DOHH2 (cell line): Measurements from ENCODE around the gene SPSB1.

Experiments used
- H3F3A ChIP-seq: fragments of 200-600 bp; sonication (generic), shearing (Covaris generic); 2 replicates; pipeline ENCODE4 v1.6.0; 2016; ENCODE audit warnings: antibody characterized with exemption, mild to moderate bottlenecking; ENCODE audit not compliant: control insufficient read depth, insufficient read depth
- H3K27ac ChIP-seq: fragments of 200-600 bp; sonication (generic); 2 replicates; pipeline ENCODE4 v1.5.1; 2014; ENCODE audit warnings: low read depth, mild to moderate bottlenecking, low read length, moderate library complexity
- H3K27me3 ChIP-seq: fragments of 200-600 bp; sonication (generic); 2 replicates; pipeline ENCODE4 v1.6.1; 2014; ENCODE audit warnings: mild to moderate bottlenecking, low read length, mixed read lengths; ENCODE audit not compliant: control insufficient read depth
- H3K36me3 ChIP-seq: fragments of 200-600 bp; sonication (generic); 2 replicates; pipeline ENCODE4 v1.6.1; 2014; ENCODE audit warnings: mild to moderate bottlenecking, low read length, moderate library complexity, mixed read lengths; ENCODE audit not compliant: control insufficient read depth
- H3K4me1 ChIP-seq: fragments of 200-600 bp; sonication (generic); 2 replicates; pipeline ENCODE4 v1.6.1; 2014; ENCODE audit warnings: mild to moderate bottlenecking, low read length, mixed read lengths; ENCODE audit not compliant: control insufficient read depth
- H3K4me2 ChIP-seq: fragments of 200-600 bp; sonication (generic); 2 replicates; pipeline ENCODE4 v1.6.0; 2014; ENCODE audit warnings: mild to moderate bottlenecking, low read length, moderate library complexity
- H3K4me3 ChIP-seq: fragments of 200-600 bp; sonication (generic); 2 replicates; pipeline ENCODE4 v1.5.1; 2014; ENCODE audit warnings: mild to moderate bottlenecking, low read length, mixed read lengths
- H3K79me2 ChIP-seq: fragments of 200-600 bp; sonication (generic); 2 replicates; pipeline ENCODE4 v1.6.1; 2014; ENCODE audit warnings: mild to moderate bottlenecking, low read length, mixed read lengths; ENCODE audit not compliant: control insufficient read depth
- H3K9me2 ChIP-seq: fragments of 200-600 bp; sonication (generic); replicated peaks from 2 replicates; pipeline ENCODE4 v1.6.1; 2014; ENCODE audit warnings: mild to moderate bottlenecking, low read length, mixed read lengths; ENCODE audit not compliant: control insufficient read depth
- H3K9me3 ChIP-seq: fragments of 200-600 bp; sonication (generic); 2 replicates; pipeline ENCODE4 v1.6.1; 2014; ENCODE audit warnings: antibody characterized with exemption, low read length, mixed read lengths; ENCODE audit not compliant: control insufficient read depth, insufficient read depth
- H4K20me1 ChIP-seq: fragments of 200-600 bp; sonication (generic); 2 replicates; pipeline ENCODE4 v1.6.0; 2014; ENCODE audit warnings: low read depth, mild to moderate bottlenecking, antibody characterized with exemption, low read length, moderate library complexity; ENCODE audit not compliant: control insufficient read depth, insufficient read depth
- CTCF ChIP-seq: fragments of 200-600 bp; sonication (generic); IDR thresholded peaks from one replicate; pipeline ENCODE4 v1.5.1; 2014; ENCODE audit warnings: antibody characterized with exemption, mild to moderate bottlenecking, low read depth, low read length; ENCODE audit not compliant: poor library complexity, severe bottlenecking
- EZH2phosphoT487 ChIP-seq: fragments of 200-600 bp; sonication (generic); IDR thresholded peaks from 2 replicates; pipeline ENCODE4 v1.6.1; 2017; ENCODE audit warnings: borderline replicate concordance, mild to moderate bottlenecking, antibody characterized with exemption, low read length, moderate library complexity, mixed read lengths

Gene SPSB1

GRCh38 chr1:9309080-9309479 lies 16.4 kb downstream of the SPSB1 start:
- Histone ChIP-seq H3K79me2 (peaks cover 47% of the 10 kb centered on the region), H3F3A (no peaks in the 10 kb centered on the region), H3K9me3 (no peaks in the 10 kb centered on the region), H3K27ac (no peak overlapping the region), H3K4me2 (no peak overlapping the region), H3K4me1 (no peaks in the 10 kb centered on the region), H3K27me3 (no peaks in the 10 kb centered on the region), H3K9me2 (no peaks in the 10 kb centered on the region), H3K36me3 (no peaks in the 10 kb centered on the region), H4K20me1 (peaks cover 5% of the 10 kb centered on the region; the same call in 1 of the 2 replicates), H3K4me3 (no peak overlapping the region)
- TF ChIP-seq CTCF (no peak), EZH2phosphoT487 (no peak)

- H3K4me3 ChIP-seq, result no peak overlapping the region
- H3K79me2 ChIP-seq, result peaks cover 40% of the 10 kb centered on the region
- TF ChIP-seq EZH2phosphoT487 (no peak), CTCF (no peak)
- H3F3A ChIP-seq, result no peaks in the 10 kb centered on the region
- no peaks in the 10 kb centered on the region for H3K36me3 ChIP-seq
- H3K9me3 ChIP-seq, result no peaks in the 10 kb centered on the region
- H3K4me1 ChIP-seq, result peaks cover 1% of the 10 kb centered on the region; the same call in 1 of the 2 replicates
- no peak overlapping the region for H3K4me2 ChIP-seq
- no peaks in the 10 kb centered on the region for H3K9me2 ChIP-seq
- no peak overlapping the region for H3K27ac ChIP-seq
- H4K20me1 ChIP-seq, result peaks cover 5% of the 10 kb centered on the region; the same call in 1 of the 2 replicates
- H3K27me3 ChIP-seq, result no peaks in the 10 kb centered on the region
These were observed 17.3 kb downstream of the SPSB1 start for GRCh38 chr1:9309991-9310390.

GRCh38 chr1:9311029-9311428 lies 18.3 kb downstream of the SPSB1 start:
- Histone ChIP-seq H3K79me2 (peaks cover 30% of the 10 kb centered on the region), H3K4me1 (peaks cover 4% of the 10 kb centered on the region; the same call in 1 of the 2 replicates), H3K9me2 (no peaks in the 10 kb centered on the region), H4K20me1 (peaks cover 5% of the 10 kb centered on the region; the same call in 1 of the 2 replicates), H3K36me3 (no peaks in the 10 kb centered on the region), H3K4me3 (no peak overlapping the region), H3K27ac (no peak overlapping the region), H3F3A (no peaks in the 10 kb centered on the region), H3K9me3 (no peaks in the 10 kb centered on the region), H3K4me2 (no peak overlapping the region), H3K27me3 (no peaks in the 10 kb centered on the region)
- TF ChIP-seq CTCF (no peak), EZH2phosphoT487 (no peak)
